ENCODE measurements around the gene TTC21A.
A peak's percentile ranks its signal among the peaks of the same experiment; 100 is the strongest.
"Not testable (repeated sequence)": the region's sequence is repeated elsewhere in the genome, so short reads cannot be mapped to it uniquely, and the experiment has no call there.

Gene TTC21A

GRCh38 chr3:39156421-39156820 is 48.9 kb downstream of the TTC21A start:
- DNase-seq = no peak

- no peak for DNase-seq
Measured at GRCh38 chr3:39157359-39157758, 49.9 kb downstream of the TTC21A start.

- DNase-seq = no peak
Measured at GRCh38 chr3:39158148-39158715, 50.8 kb downstream of the TTC21A start.

GRCh38 chr3:39164414-39164813 is 56.9 kb downstream of the TTC21A start:
- no peak for DNase-seq

- DNase-seq = no peak
Measured at GRCh38 chr3:39165518-39165917, 58.0 kb downstream of the TTC21A start.

- no peak for DNase-seq
Measured at GRCh38 chr3:39166134-39166710, 58.7 kb downstream of the TTC21A start.

- peak in 1 of 2 donors; percentile 69 for DNase-seq
Measured at GRCh38 chr3:39166932-39167532, 59.6 kb downstream of the TTC21A start.

- DNase-seq = no peak
Measured at GRCh38 chr3:39168156-39168780, 60.8 kb downstream of the TTC21A start.

- DNase-seq = no peak
Measured at GRCh38 chr3:39169712-39170111, 62.2 kb downstream of the TTC21A start.

GRCh38 chr3:39170461-39170860 is 63.0 kb downstream of the TTC21A start:
- DNase-seq = no peak

GRCh38 chr3:39170877-39171276 is 63.4 kb downstream of the TTC21A start:
- DNase-seq = not testable (repeated sequence)

- no peak for DNase-seq
Measured at GRCh38 chr3:39171860-39172259, 64.4 kb downstream of the TTC21A start.

GRCh38 chr3:39173318-39174125 is 66.0 kb downstream of the TTC21A start:
- no peak for DNase-seq

- DNase-seq = no peak
Measured at GRCh38 chr3:39176025-39176714, 68.7 kb downstream of the TTC21A start.

GRCh38 chr3:39177708-39178332 is 70.3 kb downstream of the TTC21A start:
- DNase-seq = peak; percentile 91 to 92

- no peak for DNase-seq
Measured at GRCh38 chr3:39178553-39178952, 71.1 kb downstream of the TTC21A start.

GRCh38 chr3:39180183-39180545 is 72.7 kb downstream of the TTC21A start:
- no peak for DNase-seq

GRCh38 chr3:39180546-39181346 is 73.3 kb downstream of the TTC21A start:
- peak; percentile 94 for DNase-seq

- peak in 1 of 2 donors; percentile 21 for DNase-seq
Measured at GRCh38 chr3:39181408-39182335, 74.2 kb downstream of the TTC21A start.

Measured in CD4-positive, alpha-beta T cell treated with Interleukin-4 for 1 hour (primary cell).